ENCODE results near the gene TIMP2.
"Not testable (repeated sequence)": the region's sequence is repeated elsewhere in the genome, so short reads cannot be mapped to it uniquely, and the experiment has no call there.

The TIMP2 gene

GRCh38 chr17:78954684-78955083 lies 29.5 kb upstream of the TIMP2 start:
- DNase-seq (ENCODE audit: low read depth) = no peak

GRCh38 chr17:78953356-78954350 lies 28.5 kb upstream of the TIMP2 start:
- no peak for DNase-seq (ENCODE audit: low read depth)

GRCh38 chr17:78952706-78953105 lies 27.5 kb upstream of the TIMP2 start:
- DNase-seq (ENCODE audit: low read depth) = no peak

GRCh38 chr17:78951967-78952551 lies 26.9 kb upstream of the TIMP2 start:
- no peak for DNase-seq (ENCODE audit: low read depth)

GRCh38 chr17:78950870-78951269 lies 25.7 kb upstream of the TIMP2 start:
- no peak for DNase-seq (ENCODE audit: low read depth)

- no peak for DNase-seq (ENCODE audit: low read depth)
These were observed 22.3 kb upstream of the TIMP2 start for GRCh38 chr17:78947235-78948149.

GRCh38 chr17:78946631-78947030 lies 21.4 kb upstream of the TIMP2 start:
- no peak for DNase-seq (ENCODE audit: low read depth)

GRCh38 chr17:78946131-78946530 lies 20.9 kb upstream of the TIMP2 start:
- no peak for DNase-seq (ENCODE audit: low read depth)

GRCh38 chr17:78945455-78945854 lies 20.3 kb upstream of the TIMP2 start:
- DNase-seq (ENCODE audit: low read depth) = not testable (repeated sequence)

- no peak for DNase-seq (ENCODE audit: low read depth)
These were observed 19.8 kb upstream of the TIMP2 start for GRCh38 chr17:78944956-78945355.

- no peak for DNase-seq (ENCODE audit: low read depth)
These were observed 18.8 kb upstream of the TIMP2 start for GRCh38 chr17:78944026-78944425.

GRCh38 chr17:78940708-78941107 lies 15.5 kb upstream of the TIMP2 start:
- no peak for DNase-seq (ENCODE audit: low read depth)

- DNase-seq (ENCODE audit: low read depth) = no peak
These were observed 15.1 kb upstream of the TIMP2 start for GRCh38 chr17:78940258-78940657.

- no peak for DNase-seq (ENCODE audit: low read depth)
These were observed 14.4 kb upstream of the TIMP2 start for GRCh38 chr17:78939615-78940014.

- no peak for DNase-seq (ENCODE audit: low read depth)
These were observed 12.4 kb upstream of the TIMP2 start for GRCh38 chr17:78937561-78937960.

- no peak for DNase-seq (ENCODE audit: low read depth)
These were observed 10.5 kb upstream of the TIMP2 start for GRCh38 chr17:78935419-78936323.

- DNase-seq (ENCODE audit: low read depth) = no peak
These were observed 9.7 kb upstream of the TIMP2 start for GRCh38 chr17:78934681-78935418.

- no peak for DNase-seq (ENCODE audit: low read depth)
These were observed 8.9 kb upstream of the TIMP2 start for GRCh38 chr17:78933959-78934568.

- peak; percentile 41 for DNase-seq (ENCODE audit: low read depth)
These were observed 8.1 kb upstream of the TIMP2 start for GRCh38 chr17:78933025-78933958.
